ENCODE results near the gene SAMD4B.

The SAMD4B gene

GRCh38 chr19:39428283-39429112 lies 86.3 kb downstream of the SAMD4B start:
- DNase-seq, result no peak

DNA sequence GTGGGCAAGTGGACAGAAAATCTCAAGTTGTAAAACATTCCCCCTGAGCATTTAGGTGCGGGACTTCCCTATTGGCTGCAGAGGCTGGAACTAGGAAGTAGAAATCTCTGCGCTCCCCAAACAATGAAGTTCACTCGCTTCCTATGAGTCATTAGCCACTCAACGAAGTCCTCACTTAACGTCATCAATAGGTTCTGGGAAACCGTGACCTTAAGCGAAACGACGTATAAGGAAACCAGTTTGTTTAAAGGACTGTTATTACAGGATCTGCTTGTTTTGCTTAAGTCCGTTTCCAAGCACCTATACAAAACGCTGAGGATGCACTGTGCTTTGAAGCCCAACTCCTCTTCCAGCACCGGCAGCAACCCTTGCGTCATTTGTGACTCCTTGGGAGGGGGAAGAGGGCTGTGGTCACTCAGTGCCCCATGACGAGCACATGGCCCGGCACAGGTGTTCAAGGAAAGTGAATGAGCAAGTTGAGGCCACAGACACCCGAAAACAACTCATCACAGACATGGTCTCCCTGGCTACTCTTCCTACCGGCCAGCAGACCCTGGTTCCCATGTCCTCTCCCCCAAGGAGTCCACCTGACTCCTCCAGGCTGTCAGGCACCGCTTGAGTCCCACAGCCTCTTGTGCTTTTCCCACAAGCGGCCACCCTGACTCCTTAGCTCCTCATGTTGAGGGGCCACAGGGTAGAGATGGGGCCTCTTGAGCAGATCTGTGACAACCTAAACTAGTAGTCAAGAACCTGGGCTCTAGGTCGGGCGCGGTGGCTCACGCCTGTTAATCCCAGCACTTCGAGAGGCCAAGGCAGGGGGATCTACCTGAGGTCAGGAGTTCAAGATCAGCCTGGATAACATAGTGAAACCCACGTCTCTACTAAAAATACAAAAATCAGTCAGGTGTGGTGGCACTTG lies 88.7 kb downstream of the SAMD4B start:
- DNase-seq, result peak; percentile 88 to 90

DNA sequence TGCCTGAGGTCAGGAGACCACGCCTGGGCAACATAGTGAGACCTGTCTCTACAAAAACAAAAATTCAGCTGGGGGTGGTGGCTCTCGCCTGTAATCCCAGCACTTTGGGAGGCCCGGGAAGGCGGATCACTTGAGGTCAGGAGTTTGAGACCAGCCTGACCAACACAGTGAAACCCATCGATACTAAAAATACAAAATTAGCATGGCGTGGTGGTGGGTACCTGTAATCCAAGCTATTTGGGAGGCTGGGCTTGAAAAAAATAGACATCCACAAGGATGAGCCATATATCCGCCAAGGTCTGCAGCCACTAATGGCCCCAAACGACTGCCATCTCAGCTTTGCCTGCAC lies 90.4 kb downstream of the SAMD4B start:
- DNase-seq, result no peak

DNA sequence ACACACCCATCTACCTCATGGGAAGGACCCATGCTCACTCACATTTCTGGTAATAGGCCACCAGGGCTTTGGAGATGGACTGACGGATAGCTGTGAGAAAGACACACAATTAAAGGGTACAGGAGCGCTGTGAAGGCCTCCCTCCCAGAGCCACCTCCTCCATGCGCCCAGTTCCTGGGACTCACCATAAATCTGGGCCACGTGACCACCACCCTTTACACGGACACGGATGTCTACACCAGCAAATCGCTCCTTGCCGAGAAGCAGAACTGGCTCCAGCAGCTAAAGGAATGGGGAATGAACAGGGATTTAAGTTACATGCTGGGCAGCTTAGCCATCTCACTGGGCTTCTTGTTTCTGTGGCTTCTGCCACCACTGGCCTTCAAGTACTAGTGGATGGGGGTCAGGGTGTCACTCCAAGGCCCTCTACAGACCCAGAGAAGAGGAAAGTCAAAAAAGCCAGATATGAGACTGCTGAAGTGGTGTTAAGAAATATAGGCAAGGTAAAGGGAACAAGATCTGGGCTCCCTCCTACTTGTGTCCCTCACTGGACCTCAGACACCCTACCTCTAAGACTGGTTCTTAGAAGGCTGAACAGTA lies 91.4 kb downstream of the SAMD4B start:
- DNase-seq, result no peak

DNA sequence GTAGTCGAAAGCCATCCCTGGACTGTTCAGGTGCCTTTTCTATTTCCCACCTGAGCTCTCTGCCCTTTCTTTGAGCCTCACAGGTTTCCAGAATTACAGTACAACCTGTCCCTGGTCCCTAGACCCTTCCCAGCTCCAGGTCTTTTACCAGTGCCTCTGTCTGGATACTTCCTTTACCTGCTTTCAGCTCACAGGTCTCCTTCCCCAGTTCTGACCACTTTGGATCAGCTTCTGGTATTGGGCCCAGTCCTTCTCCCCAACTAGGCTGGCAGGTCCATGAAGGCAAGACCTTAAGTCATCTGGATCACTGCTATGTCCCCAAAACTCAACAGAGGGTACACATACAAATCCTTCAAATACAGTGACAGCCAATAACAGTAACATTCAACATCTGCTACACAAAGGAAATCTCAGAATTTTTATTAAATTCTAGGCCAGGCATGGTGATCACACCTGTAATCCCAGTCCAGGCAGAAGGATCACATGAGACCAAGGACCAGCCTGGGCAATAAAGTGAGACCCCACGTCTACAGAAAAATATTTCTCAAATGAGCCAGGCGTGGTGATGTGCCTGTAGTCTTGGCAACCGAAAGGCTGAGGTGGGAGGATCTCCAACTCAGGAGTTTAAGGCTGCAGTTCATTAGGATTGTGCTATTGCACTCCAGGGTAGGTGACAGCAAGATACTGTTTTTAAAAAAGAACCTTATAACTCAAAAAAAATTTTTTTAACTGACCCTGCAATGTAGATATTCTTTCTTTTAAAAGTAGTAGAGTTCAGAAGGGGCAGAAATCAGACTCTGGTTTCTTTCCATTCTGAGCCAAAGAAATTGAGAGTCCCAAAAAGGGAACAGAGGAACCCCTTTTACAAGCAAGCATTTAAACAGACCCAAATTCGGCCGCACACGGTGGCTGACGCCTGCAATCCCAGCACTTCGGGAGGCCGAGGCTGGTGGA lies 92.2 kb downstream of the SAMD4B start:
- no peak for DNase-seq
